Right renal cortex interstitium (tissue), 3 donors: ENCODE data around the gene XK. TPM values are rescaled to one million over a fixed set of nuclear protein-coding genes. Genes with fewer than 3 reads are reported as not detected.
"Not testable (repeated sequence)": the region's sequence is repeated elsewhere in the genome, so short reads cannot be mapped to it uniquely, and the experiment has no call there.

ENCODE experiments used
- DNase-seq, 3 donors: peaks; one replicate each; pipeline ENCODE4 v3.0.0-alpha.2; 2013; ENCODE audit warnings: low read depth in 3 of 3, low spot score in 2 of 3
- polyA plus RNA-seq, 3 donors: library from polyadenylated mRNA; unstranded; fragments of 120-200 nt; gene quantifications; one replicate each; pipeline ENCODE4 v1.2.1, GENCODE V29; 2013; ENCODE audit not compliant: insufficient read length in 3 of 3

The XK gene, protein sequence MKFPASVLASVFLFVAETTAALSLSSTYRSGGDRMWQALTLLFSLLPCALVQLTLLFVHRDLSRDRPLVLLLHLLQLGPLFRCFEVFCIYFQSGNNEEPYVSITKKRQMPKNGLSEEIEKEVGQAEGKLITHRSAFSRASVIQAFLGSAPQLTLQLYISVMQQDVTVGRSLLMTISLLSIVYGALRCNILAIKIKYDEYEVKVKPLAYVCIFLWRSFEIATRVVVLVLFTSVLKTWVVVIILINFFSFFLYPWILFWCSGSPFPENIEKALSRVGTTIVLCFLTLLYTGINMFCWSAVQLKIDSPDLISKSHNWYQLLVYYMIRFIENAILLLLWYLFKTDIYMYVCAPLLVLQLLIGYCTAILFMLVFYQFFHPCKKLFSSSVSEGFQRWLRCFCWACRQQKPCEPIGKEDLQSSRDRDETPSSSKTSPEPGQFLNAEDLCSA
- polyA plus RNA-seq = 1 to 10 TPM; 1.2 to 1.3 (median 1.3) TPM

DNA sequence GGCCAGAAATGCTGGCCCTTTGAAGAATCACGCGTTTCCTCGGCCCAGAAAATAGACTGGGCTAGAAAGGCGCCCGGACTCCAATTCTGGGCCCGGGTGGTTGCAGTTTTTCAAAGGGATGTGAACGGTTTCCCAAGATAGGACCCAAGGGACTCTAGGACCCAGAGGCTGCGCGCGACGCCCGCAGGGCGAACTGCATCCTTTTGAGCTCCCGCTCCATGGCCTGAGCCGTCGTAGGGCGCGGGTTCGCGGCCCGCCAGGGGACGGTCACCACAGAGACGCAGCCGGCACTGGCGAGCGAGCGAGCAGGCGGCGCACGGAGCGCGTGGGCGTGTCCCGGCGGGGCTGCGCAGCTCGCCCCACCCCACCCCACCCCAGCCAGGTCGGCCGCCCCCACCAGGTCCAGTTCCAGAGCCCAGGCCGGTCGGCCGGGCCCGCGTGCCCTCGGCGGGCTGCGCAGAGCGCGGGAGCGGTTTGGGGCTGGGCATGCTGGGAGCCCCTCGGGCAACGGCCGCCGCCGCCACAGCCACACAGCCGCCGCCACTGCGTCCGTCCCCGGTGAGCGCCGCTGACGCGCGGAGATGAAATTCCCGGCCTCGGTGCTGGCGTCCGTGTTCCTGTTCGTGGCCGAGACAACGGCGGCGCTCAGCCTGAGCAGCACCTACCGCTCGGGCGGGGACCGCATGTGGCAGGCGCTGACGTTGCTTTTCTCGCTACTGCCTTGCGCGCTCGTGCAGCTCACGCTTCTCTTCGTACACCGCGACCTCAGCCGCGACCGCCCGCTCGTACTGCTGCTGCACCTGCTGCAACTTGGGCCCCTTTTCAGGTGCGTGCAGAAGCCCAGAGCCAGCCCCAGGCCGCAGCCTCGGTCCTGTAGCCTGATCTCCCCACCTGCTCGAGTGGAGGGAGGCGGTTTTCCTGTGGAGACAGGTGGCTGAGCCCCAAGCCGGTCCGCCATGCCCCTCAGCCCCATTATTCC, at the start of gene XK:
Gene XK, plus strand, starts transcription at position 411 of the 979 bp plus-strand sequence. Its CDS starts 171 bp downstream, at position 582.
- DNase-seq = no peak

DNA sequence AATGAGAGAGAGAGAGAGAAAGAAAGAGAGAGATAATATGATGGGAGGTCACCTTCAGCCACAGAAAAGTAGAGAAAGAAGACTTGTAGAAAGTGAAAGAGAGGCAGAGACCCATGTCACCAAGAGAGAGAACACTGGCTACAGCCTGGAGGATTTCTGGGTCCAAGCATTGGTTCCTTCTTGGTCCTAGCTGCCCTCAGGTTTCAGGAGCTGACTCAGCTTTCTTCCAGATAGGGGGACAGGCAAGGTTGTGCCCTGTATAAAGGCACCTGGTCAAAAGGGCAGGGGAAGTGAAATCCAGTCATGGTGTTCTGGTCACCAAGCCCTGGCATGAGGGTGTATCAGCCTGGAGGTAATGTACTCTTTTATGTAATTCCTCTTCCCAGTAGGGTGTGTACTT, 47.5 kb upstream of the XK start:
- DNase-seq = no peak

DNA sequence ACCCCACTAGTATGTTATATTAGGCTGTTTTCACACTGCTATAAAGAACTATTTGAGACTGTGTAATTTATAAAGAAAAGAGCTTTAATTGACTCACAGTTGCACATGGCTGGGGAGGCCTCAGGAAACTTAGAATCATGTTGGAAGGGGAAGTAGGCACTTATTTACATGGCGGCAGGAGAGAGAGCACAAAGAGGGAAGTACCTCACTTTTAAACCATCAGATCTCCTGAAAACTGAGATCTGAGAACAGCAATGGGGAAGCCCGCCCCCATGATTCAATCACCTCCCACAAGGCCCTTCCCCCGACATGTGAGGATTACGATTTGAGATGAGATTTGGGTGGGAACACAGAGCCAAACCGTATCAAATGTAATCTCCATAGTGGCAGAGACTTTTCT, 45.4 kb upstream of the XK start:
- no peak for DNase-seq

DNA sequence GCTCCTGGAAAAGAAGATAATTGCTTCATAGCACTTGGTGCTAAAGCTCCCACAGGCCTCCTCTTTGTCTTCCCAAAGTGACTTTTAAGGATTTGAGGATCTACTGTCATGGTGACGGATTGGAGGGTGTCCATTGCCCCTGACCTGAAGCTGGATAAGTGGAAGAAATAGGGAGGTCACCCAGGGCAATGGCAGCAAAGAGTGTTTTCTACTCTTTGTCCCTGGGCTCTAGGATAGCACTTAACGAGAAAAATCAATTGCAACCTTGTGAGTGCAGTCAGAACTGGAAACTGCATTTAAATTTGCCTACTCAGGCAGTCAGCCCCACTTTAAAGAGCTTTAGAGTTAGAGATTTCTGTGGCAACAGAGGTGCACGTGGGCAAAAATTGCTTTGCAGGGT, 43.7 kb upstream of the XK start:
- DNase-seq = no peak

DNA sequence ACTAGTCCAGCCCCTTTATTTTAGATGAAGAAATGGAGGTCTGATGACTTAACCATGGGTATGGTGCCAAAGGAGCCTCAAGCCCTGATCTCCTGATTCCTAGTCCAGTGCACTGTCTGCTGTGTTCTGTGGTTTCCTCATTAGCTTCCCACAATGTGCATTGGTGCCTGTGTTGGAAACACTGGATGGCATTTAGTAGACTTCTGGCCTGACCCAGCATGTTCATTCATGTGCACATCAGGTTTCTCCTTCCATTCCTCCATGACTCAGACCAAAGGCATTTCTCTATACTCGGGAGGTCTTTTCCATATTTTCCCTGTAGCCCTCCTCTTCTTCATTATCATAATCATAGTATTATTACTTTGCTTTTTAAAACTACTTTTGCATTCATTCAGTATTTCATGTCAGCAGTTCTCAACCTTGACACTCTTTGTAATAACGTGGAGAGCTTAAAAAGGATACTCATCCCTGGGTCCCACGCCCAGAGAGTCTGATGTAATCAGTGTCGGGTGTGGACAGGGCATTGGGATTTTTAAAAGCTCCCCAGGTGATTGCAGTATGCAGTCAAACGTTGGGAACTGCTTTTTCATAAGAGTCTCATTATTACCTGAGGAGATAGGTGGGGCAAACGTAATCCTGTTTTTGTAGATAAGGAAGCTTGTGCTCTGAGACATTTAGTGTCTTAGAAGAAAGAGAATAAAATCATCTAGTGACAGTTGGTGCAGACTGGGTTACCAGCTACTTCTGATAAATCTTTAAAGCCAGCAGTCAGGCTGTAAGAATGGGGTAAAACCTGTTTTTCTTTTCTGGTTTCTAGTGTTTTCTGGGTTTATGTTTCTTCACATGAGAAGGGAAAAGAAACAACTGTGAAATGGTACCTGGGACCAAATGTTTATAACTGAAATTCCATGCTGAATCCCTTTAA, 40.9 kb upstream of the XK start:
- no peak for DNase-seq

DNA sequence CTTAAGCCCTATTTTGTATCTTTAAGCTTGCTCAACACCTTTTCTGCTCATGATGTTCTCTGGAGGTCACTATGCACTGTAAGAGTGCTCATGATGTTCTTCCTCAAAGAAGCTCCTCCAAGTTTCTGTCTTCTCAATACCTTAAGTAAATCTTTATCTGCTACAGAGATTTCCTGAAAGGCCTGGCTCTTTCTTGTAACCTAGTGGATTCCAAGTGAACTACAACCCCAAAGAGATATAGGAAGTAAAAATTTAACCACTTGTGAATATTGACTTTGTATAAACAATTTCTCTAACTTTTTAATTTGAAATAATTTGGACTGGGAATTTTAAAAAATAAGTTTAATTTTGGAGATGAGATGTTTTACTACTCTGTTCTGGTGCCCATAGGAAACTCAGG, 39.3 kb upstream of the XK start:
- DNase-seq = no peak

DNA sequence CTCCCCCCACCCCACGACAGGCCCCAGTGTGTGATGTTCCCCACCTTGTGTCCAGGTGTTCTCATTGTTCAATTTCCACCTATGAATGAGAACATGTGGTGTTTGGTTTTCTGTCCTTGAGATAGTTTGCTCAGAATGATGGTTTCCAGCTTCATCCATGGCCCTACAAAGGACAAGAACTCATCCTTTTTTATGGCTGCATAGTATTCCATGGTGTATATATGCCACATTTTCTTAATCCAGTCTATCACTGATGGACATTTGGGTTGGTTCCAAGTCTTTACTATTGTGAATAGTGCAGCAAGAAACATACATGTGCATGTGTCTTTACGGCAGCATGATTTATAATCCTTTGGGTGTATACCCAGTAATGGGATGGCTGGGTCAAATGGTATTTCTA, 34.7 kb upstream of the XK start:
- DNase-seq = not testable (repeated sequence)

DNA sequence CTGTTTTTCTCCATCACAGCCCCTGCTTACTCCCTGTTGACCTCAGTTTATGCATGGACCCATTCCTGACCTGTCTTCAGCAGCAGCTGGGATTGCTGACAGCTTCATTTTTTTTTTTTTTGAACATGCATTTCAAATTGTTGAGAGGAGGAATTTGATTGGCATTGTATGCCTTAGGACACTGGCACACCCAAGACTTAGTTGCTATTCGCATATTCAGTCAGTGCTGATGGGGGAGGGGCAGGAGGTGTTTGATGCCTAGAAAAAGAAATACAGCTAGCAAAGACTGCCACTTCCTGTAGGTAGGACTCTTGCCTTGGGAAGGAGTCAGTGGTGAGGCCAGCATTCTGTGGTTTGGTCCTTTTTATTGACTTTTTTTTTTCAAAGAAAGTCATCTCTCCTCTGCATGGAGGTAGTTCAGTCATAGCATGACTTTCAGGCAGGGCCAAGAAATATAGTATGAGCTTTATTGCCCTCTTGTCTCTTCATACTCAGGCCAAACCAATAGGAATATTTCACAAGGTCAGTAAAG, 33.6 kb upstream of the XK start:
- no peak for DNase-seq

DNA sequence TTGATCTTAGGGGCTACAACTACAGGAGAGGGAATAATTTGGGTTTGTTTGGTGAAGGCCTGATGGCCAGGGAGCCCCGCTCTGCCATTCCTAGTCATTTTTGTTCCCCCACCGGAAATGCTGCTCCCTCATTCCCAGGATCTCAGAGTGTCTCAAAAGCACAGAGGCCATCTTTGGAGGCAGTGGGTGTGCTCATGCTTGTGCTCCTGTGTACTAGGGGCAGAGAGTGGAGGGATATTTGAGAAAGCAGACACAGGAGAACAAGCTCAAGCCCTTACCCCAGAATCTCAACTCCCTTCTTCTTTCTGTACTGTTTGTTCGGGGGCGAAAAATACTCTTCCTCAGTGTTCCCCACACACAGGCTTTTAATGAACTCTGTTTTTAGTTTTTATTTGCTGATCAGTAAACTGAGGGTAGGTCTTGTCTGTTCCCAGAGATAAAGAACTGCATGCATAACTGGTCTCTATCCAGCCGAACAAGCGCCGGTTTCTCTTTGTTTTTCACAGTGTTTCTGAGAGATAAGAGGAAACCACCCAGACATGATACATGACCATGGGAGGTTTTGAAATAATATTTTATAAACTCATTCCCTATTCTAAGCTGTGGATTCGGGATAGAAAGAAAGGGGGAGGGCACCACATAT, 32.9 kb upstream of the XK start:
- no peak for DNase-seq

DNA sequence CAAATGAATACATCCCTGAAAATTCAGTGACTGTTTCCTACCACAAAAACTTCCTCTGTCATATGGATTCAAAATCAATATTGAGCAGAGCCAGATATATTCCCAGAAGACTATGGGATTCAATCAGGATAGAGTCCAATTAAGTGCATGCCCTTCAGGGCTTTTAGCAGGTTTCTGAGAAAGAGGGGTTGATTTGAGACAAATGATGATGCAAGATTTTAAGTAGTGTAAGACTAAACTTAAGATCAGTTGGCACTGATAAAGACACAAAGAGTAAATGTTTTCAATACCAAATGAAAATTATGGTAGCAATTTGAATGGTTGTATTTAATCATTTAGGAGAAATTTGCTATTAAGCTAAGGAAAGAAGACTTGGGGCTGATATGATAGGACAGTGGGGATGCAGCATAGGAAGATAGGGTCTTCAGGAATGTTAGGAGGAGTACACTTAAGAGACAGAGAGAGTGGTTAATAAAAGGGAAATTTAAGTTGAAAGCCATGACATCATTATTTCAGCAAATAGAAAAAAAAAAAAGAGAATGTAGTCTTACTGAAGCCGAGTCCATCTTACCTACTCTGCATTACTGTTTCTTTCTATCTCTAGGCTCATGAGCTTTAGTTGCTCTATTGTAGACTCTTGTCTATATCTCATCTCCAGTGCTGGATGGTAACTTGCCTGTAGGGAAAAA, 32.0 kb upstream of the XK start:
- DNase-seq = no peak

DNA sequence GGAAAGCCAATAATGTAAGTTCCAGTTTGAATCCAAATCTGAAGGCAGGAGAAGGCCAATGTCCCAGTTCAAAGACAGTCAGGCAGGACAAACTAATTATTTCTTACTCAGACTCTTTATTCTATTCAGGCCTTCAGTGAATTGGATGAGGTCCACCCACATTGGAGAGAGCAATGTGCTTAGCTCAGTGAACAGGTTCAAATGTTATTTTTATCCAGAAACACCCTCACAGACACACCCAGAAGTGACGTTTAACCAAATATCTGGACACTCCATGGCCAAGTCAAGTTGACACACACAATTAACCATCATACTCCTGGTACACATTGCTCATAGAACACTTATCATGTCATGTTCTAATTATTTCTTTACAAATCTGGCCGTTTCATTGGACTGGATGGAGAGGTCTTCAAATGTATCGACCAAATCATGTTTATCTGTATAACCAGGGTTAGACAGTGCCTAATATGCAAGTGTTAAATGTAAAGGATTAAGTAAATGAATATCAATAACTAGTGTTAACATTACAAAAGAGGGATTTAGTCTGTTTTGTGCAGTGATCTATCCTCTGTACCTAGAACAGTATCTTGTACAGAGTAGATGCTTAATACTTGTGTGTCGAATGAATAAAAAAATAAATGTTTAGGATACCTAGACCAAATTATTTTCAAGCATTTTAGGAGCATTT, 27.1 kb upstream of the XK start:
- no peak for DNase-seq

DNA sequence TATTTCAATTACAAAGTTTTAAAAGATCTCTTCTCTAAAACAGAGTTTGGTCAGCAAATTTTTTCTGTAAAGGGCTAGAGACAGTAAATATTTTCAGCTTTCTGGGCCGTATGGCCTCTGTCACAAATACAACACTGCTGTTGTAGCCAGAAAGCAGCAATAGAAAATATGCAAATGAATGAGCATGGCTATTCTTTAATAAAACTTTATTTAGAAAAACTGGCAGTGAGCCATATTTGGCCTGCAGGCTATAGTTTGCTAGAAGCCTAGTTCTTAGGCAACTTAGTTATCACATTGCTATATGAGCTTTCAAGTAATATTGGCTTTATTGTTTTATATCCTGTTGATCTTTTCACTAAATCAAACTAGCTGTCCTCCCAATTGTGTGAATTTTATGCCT, 26.5 kb upstream of the XK start:
- no peak for DNase-seq

DNA sequence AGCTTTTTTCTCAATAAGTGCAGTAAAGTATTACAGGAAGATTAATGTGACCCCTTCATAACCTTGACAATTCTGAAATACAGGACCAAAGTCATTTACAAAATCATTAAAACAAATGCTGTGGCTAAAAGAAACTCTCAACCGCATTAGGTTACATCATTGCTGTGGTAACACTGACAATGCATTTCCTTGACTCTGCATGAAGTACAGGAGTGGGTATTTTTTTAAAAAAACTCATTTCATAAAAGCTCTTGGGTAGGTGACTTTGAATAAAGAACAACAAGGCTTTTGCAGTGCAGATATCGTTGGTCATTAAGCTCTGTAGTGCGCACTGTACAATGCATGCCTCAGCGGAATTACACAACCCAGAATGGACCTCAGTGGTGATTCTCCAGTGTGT, 23.4 kb upstream of the XK start:
- no peak for DNase-seq

DNA sequence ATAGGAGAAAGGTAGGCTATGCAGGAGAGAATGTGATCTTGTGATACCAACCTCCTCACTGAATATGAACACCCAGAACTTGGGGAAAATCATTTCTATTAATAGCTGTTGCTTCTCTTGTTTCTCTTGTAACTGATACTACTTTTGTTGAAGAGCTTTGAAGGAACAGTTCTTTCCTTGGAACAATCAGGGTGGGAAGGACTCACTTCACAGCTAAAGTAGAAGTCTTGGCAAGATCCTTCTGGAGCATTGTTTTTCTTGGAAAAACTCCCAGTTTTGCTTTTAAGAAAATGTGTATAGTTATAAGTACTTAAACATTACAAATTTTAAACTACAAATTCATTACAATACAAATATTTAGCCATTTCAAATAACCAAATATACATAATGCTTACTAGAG, 19.1 kb upstream of the XK start:
- no peak for DNase-seq

DNA sequence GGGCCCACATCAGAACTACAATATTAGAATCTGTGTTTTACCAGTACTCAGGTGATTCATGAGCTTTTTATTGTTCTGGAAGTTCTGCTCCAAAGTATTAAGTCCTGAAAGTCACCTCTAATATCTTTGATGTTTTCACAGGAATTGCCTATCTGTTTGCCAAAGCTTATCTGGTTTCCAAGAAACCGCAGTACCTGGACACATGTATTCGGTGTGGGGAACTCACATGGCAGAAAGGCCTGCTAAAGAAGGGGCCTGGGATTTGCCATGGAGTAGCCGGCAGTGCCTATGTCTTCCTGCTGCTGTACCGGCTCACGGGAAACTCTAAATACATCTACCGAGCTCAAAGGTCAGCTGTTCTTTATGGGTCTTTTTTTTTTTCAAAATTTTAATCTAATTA, 18.4 kb upstream of the XK start:
- no peak for DNase-seq

DNA sequence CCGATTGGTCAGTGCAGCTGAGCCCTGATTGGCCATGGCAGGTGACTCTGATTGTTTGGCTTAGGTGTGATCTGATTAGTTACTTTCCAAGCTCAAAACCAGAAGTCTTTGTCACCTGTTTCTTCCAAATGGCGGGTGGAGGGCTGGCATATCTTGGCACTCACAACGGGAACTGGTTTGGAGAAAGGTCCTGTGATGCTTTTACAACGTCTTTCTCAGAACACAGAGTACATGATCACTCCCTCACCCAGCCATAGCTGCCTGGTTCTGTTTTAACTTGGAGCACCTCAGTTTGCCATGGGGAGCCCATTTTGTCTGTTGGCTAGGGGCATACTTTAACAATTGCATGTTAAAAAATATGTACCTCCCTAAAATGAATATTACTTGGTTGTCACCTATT, 13.0 kb upstream of the XK start:
- DNase-seq = no peak

DNA sequence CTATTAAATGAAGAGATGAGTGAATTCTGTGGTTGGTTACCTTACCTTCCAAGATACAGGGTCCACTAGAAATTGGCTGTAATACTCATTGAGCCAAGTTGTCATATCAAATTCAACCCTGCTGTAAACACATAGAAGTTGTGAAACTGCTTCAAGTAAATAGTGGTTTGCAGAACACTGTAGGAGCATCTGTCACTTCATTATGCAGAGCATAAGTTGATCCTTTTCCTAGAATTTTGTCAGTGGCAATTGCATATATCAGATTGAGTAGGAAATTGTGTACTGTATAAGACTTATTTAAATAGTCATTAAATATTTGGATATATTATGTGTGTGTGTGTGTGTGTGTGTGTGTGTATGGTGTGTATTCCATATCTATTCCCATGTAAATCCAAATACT, 8.8 kb upstream of the XK start:
- no peak for DNase-seq

DNA sequence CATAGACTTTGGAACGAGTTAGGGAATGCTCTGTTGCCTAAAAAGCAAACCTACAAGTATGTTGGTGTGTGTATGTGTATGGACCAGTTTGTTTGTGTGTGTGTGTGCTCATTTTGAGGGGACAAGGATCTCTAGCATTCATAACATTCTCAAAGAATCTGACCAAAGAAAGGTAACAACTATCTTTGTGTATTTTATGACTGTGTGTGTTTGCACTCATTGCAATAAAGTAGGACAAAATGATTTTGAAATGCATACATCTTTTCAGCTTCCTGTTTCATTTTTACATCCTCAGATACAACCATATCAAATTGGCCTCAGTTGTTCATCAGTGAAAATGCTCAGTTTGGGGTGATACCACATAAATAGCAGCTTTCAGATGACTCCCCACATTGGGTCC, 8.3 kb upstream of the XK start:
- DNase-seq = no peak

DNA sequence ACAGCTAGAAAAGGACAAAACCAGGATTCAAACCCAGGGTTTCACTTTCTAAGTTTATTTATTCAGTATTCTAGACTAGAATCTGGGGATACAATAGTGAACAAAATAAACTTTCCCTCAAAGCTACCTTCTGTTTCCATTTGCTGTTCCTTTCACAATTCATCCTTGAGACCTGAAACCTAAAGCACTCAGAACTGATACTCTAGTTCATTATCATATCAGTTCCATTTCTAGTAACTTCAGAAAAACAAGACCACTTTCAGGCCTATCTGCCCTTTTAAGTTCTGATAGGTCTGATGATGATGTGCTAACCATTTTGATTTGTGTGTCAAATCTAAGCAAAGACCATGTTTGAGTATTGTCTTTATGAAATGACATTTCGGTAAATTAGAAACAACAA, 7.8 kb upstream of the XK start:
- no peak for DNase-seq
